K562 (cell line): Measurements from ENCODE around the gene AP4E1. TPM values are rescaled to one million over a fixed set of nuclear protein-coding genes. Genes with fewer than 3 reads are reported as not detected.

ENCODE experiments used
- ATAC-seq: fragments of 200-7000 bp; cut with Tn5 transposase; 3 replicates; pipeline ENCODE4 v1.9.1; 2020; ENCODE audit warnings: moderate library complexity
- BruUV-seq: library from RNA; stranded (reverse); fragments of 400-500 nt; replicated peaks from 2 replicates; lab custom pipeline; 2021; lab: Mats Ljungman, UMichigan
- CTCF ChIA-PET: fragments of 300-600 bp; formaldehyde crosslinking; extraction: SDS; loops from one replicate; lab custom pipeline; 2021; ENCODE audit warnings: low intra/inter-chr PET ratio; lab: Yijun Ruan, JAX
- POLR2A ChIA-PET: fragments of 300-600, 350-650 bp; sonication (Branson Sonifier 250); formaldehyde crosslinking; extraction: SDS; loops from one replicate; lab custom pipeline; 2021; ENCODE audit warnings: antibody characterized with exemption, inconsistent platforms; lab: Yijun Ruan, JAX
- DNase-seq, 4 experiments: peaks; one replicate each; pipeline versions ENCODE4 v3.0.0 to v3.0.0-alpha.2; 2011 to 2018; ENCODE audit warnings: low spot score in 3 of 4, mixed read lengths in 3 of 4; ENCODE audit errors: extremely low read depth in 1 of 4
- FAIRE-seq: peaks from 2 replicates; lab custom pipeline; 2011; peaks lifted over from hg19 to GRCh38; lab: Jason Lieb, UNC
- H2AFZ ChIP-seq: 2 replicates; pipeline ENCODE4 v1.6.0; 2011; ENCODE audit warnings: low read depth, low read length, control low read depth, inconsistent platforms
- H3K27ac ChIP-seq: fragments of 200-600 bp; 3 replicates; pipeline ENCODE4 v1.8.0; 2011; ENCODE audit warnings: low read depth, mild to moderate bottlenecking, control low read depth, inconsistent platforms, low read length, moderate library complexity, mixed read lengths; ENCODE audit errors: extremely low read depth
- H3K27me3 ChIP-seq, 2 experiments: fragments of 300-600 bp in 1 of 2; 2 replicates in 1 of 2; 3 replicates in 1 of 2; pipeline versions ENCODE4 v1.6.0 to v1.8.0; 2011; ENCODE audit warnings: inconsistent platforms in 2 of 2, low read length in 2 of 2, mild to moderate bottlenecking in 1 of 2, mixed read lengths in 1 of 2, moderate library complexity in 1 of 2; ENCODE audit not compliant: control insufficient read depth in 2 of 2, insufficient read depth in 2 of 2
- H3K36me3 ChIP-seq: fragments of 300-600 bp; 3 replicates; pipeline ENCODE4 v1.8.0; 2011; ENCODE audit warnings: mild to moderate bottlenecking, low read length, inconsistent platforms; ENCODE audit not compliant: control insufficient read depth, insufficient read depth
- H3K4me1 ChIP-seq, 2 experiments: fragments of 200-600 bp in 1 of 2; replicated peaks in 1 of 2; 2 replicates in 1 of 2; 3 replicates in 1 of 2; pipeline versions ENCODE4 v1.5.1 to v1.8.0; 2011; ENCODE audit warnings: inconsistent platforms in 2 of 2, low read length in 2 of 2, mild to moderate bottlenecking in 1 of 2, mixed read lengths in 1 of 2, moderate library complexity in 1 of 2; ENCODE audit not compliant: control insufficient read depth in 2 of 2, insufficient read depth in 2 of 2
- H3K4me2 ChIP-seq: 2 replicates; pipeline ENCODE4 v1.6.1; 2011; ENCODE audit warnings: low read length, control low read depth, inconsistent platforms, mixed read lengths; ENCODE audit not compliant: insufficient read depth
- H3K4me3 ChIP-seq: fragments of 200-600 bp; sonication (generic), shearing (Covaris generic); 2 replicates; pipeline ENCODE4 v1.5.1; 2016; ENCODE audit warnings: control low read depth, inconsistent platforms
- H3K79me2 ChIP-seq: fragments of 200-600 bp; 3 replicates; pipeline ENCODE4 v1.8.0; 2011; ENCODE audit warnings: low read length, inconsistent platforms; ENCODE audit not compliant: control insufficient read depth, insufficient read depth
- H3K9ac ChIP-seq, 2 experiments: 2 replicates each; pipeline versions ENCODE4 v1.6.0 to v1.6.1; 2011; ENCODE audit warnings: low read depth in 2 of 2, low read length in 2 of 2, control low read depth in 1 of 2, inconsistent platforms in 1 of 2, mild to moderate bottlenecking in 1 of 2, mixed read lengths in 1 of 2; ENCODE audit not compliant: insufficient read depth in 1 of 2
- H3K9me1 ChIP-seq: one replicate; pipeline ENCODE4 v1.6.0; 2011; ENCODE audit warnings: inconsistent platforms, mild to moderate bottlenecking, low read length, moderate library complexity; ENCODE audit not compliant: control insufficient read depth, insufficient read depth
- H3K9me3 ChIP-seq: replicated peaks from 2 replicates; pipeline ENCODE4 v1.5.1; 2011; ENCODE audit warnings: low read depth, low read length, inconsistent platforms; ENCODE audit not compliant: control insufficient read depth, insufficient read depth
- H4K20me1 ChIP-seq: replicated peaks from 2 replicates; pipeline ENCODE4 v1.6.1; 2011; ENCODE audit warnings: low read length, inconsistent platforms, mixed read lengths; ENCODE audit not compliant: control insufficient read depth, insufficient read depth
- ARNT ChIP-seq, 2 experiments: fragments of 450-650 bp; IDR thresholded peaks; 2 replicates each; pipeline ENCODE4 v1.6.1; 2016; ENCODE audit warnings: mild to moderate bottlenecking in 1 of 2
- CEBPG ChIP-seq, 3 experiments: fragments of 200-800 bp in 1 of 3; sonication (Bioruptor generic) in 1 of 3; sonication (generic) in 1 of 3; formaldehyde crosslinking in 1 of 3; IDR thresholded peaks in 2 of 3; conservative IDR thresholded peaks in 1 of 3; 2 replicates each; pipeline versions ENCODE4 v1.6.1 to v1.8.0; 2016 to 2022; ENCODE audit warnings: missing compliant biosample characterization in 2 of 3, missing genetic modification characterization in 2 of 3, mild to moderate bottlenecking in 1 of 3, missing genetic modification reagents in 1 of 3
- E2F3 ChIP-seq: fragments of 250-450 bp; sonication (Bioruptor Pico); IDR thresholded peaks from 2 replicates; pipeline ENCODE4 v1.4.0; 2020; ENCODE audit warnings: mild to moderate bottlenecking
- ETV5 ChIP-seq: sonication (generic); formaldehyde crosslinking; IDR thresholded peaks from 2 replicates; pipeline ENCODE4 v1.4.0; 2020; ENCODE audit warnings: low read depth, mild to moderate bottlenecking, missing genetic modification reagents
- MYC ChIP-seq, 2 experiments: fragments of 250-450 bp in 1 of 2; sonication (Bioruptor Pico) in 1 of 2; IDR thresholded peaks; 2 replicates each; pipeline versions ENCODE4 v1.5.1 to v1.6.1; 2012 to 2021; ENCODE audit warnings: low read depth in 2 of 2, borderline replicate concordance in 1 of 2, improper control_type of control experiment in 1 of 2, low read length in 1 of 2, mild to moderate bottlenecking in 1 of 2, moderate library complexity in 1 of 2
- NBN ChIP-seq: fragments of 450-650 bp; IDR thresholded peaks from 2 replicates; pipeline ENCODE4 v1.6.1; 2016; ENCODE audit warnings: low read depth, mild to moderate bottlenecking
- POLR3G ChIP-seq: IDR thresholded peaks from 2 replicates; pipeline ENCODE4 v1.6.1; 2011; ENCODE audit not compliant: insufficient read length, insufficient replicate concordance; ENCODE audit errors: extremely low read depth
- PPARD ChIP-seq: fragments of 250-450 bp; sonication (Bioruptor Pico); IDR thresholded peaks from 2 replicates; pipeline ENCODE4 v1.8.0; 2022; ENCODE audit warnings: inconsistent platforms, mild to moderate bottlenecking, moderate library complexity
- SMC3 ChIP-seq: conservative IDR thresholded peaks from 2 replicates; pipeline ENCODE4 v1.6.1; 2011; ENCODE audit warnings: low read depth, low read length, improper control_type of control experiment; ENCODE audit not compliant: insufficient read depth
- SOX6 ChIP-seq: fragments of 450-650 bp; IDR thresholded peaks from 2 replicates; pipeline ENCODE4 v1.6.1; 2014; ENCODE audit warnings: mild to moderate bottlenecking
- TCF15 ChIP-seq: fragments of 250-450 bp; sonication (Bioruptor Pico); IDR thresholded peaks from 2 replicates; pipeline ENCODE4 v1.8.0; 2022; ENCODE audit warnings: moderate library complexity, mild to moderate bottlenecking, inconsistent platforms
- TCF7L2 ChIP-seq: fragments of 150-350 bp; IDR thresholded peaks from 2 replicates; pipeline ENCODE4 v1.6.1; 2016; ENCODE audit warnings: low read depth, mild to moderate bottlenecking, low read length, moderate library complexity
- ZNF511 ChIP-seq: sonication (generic); formaldehyde crosslinking; IDR thresholded peaks from 2 replicates; pipeline ENCODE4 v1.8.0; 2022; ENCODE audit warnings: mild to moderate bottlenecking, missing genetic modification reagents
- ZNF695 ChIP-seq: fragments of 450-650 bp; formaldehyde crosslinking; IDR thresholded peaks from 2 replicates; pipeline ENCODE4 v1.4.0; 2020; ENCODE audit warnings: mild to moderate bottlenecking, moderate library complexity
- WGBS: fragments of 100-300 bp; shearing (Covaris generic); methylation state at CpG from one replicate; pipeline ENCODE4 v1.1.6; 2016; ENCODE audit warnings: low coverage, mixed read lengths; ENCODE audit not compliant: insufficient coverage; ENCODE audit errors: missing lambda C conversion rate; 5-methylcytosine and 5-hydroxymethylcytosine counted together
- in situ Hi-C: fragments of 300-500 bp; cut with MboI; formaldehyde crosslinking; loops from 4 replicates; pipeline ENCODE4 v1.15.0; 2018; ENCODE audit warnings: inconsistent platforms, mixed read lengths
- intact Hi-C: fragments of 100-400 bp; cut with micrococcal nuclease; formaldehyde crosslinking; loops from 2 replicates; pipeline ENCODE4 v1.14.2; 2022
- polyA plus RNA-seq, 8 experiments: library from polyadenylated mRNA; depleted of rRNA in 4 of 8; stranded (reverse) in 5 of 8; unstranded in 3 of 8; fragments of >200 nt; fragmentation: Nextera tagmentation in 2 of 8; fragmentation: Illumina TruSeq in 1 of 8; extraction: Ambion mirVana in 2 of 8; extraction: Trizol in 1 of 8; gene quantifications; 2 replicates each; pipeline versions ENCODE4 v1.2.1 to v1.2.3, GENCODE V29; 2011 to 2014; ENCODE audit warnings: inconsistent platforms in 1 of 8, missing spikeins in 1 of 8
- total RNA-seq, 7 experiments: library from RNA; depleted of rRNA in 6 of 7; stranded (reverse); fragments of >200 nt in 6 of 7; fragmentation: Illumina TruSeq in 2 of 7; extraction: Trizol in 2 of 7; gene quantifications; 2 replicates each; pipeline versions ENCODE4 v1.2.1 to v1.2.3, GENCODE V29; 2011 to 2021; ENCODE audit warnings: low replicate concordance in 1 of 7

Gene AP4E1
- total and polyA plus RNA-seq, 9 of the 15 experiments (the other 6 are each of a cell fraction or from before 2014, with no cell fraction given), result 1.3 to 11.5 (median 4.4) TPM

GRCh38 chr15:50864873-50865272 lies 43.6 kb upstream of the AP4E1 start:
- CTCF ChIA-PET, result no interaction called here
- 60% methylated on average over 1 of the region's 1 CpG for WGBS

More at GRCh38 chr15:50864873-50865272, 43.6 kb upstream of the AP4E1 start:
- TF ChIP-seq TCF7L2, result no peak
- TF ChIP-seq ARNT (IDR thresholded peaks at IDR 0.05), result no peak
- no peak for TF ChIP-seq ETV5
- no peak for TF ChIP-seq CEBPG (CRISPR knock-in tag; IDR thresholded peaks at IDR 0.05)
- TF ChIP-seq CEBPG (tag; conservative IDR thresholded peaks at IDR 0.05 in 1 of 2, IDR thresholded peaks at IDR 0.05 in 1 of 2), result no peak
- no peak for TF ChIP-seq SOX6
- TF ChIP-seq E2F3 (CRISPR knock-in tag), result no peak
- no peak for TF ChIP-seq MYC (IDR thresholded peaks at IDR 0.05; ENCODE audit: low read depth, low read length)
- no peak for TF ChIP-seq MYC (CRISPR knock-in tag; IDR thresholded peaks at IDR 0.05; ENCODE audit: borderline replicate concordance, low read depth)
- no peak for TF ChIP-seq POLR3G
- no peak for TF ChIP-seq PPARD (CRISPR knock-in tag)
- TF ChIP-seq NBN, result no peak
- no peak for TF ChIP-seq ZNF511
- TF ChIP-seq SMC3, result no peak
- no peak for TF ChIP-seq TCF15 (CRISPR knock-in tag)
- no peak for TF ChIP-seq ZNF695 (CRISPR knock-in tag)
- DNase-seq, result no peak
- H3K9me1 ChIP-seq, result no peaks in the 10 kb centered on the region
- peaks cover 0 to 8% of the 10 kb centered on the region in 2 experiments; a peak in 4 of 5 replicates for H3K4me1 ChIP-seq
- H3K27ac ChIP-seq, result no peak overlapping the region
- no peak overlapping the region for H3K4me2 ChIP-seq
- in situ Hi-C loops, result no loop called here
- H3K27me3 ChIP-seq, result no peaks in the 10 kb centered on the region; a peak in 1 of 5 replicates
- H3K79me2 ChIP-seq, result no peaks in the 10 kb centered on the region
- intact Hi-C loops, result no loop called here
- POLR2A ChIA-PET, result interaction anchor here (0.6 to 2.3 kb wide), 5 partner anchors 8 to 72 kb away, joined by 3 to 7 read pairs (median 3); no protein-coding TSS in a partner anchor
- no peak overlapping the region for H3K9ac ChIP-seq
- H2AFZ ChIP-seq, result no peak overlapping the region
- no peak overlapping the region for H3K4me3 ChIP-seq
- H3K36me3 ChIP-seq, result no peaks in the 10 kb centered on the region
- BruUV-seq, result no TSS peak
- FAIRE-seq, result no peak
- no peak for ATAC-seq
- H3K9me3 ChIP-seq, result no peaks in the 10 kb centered on the region
- no peaks in the 10 kb centered on the region for H4K20me1 ChIP-seq
